GM12874 (cell line): ENCODE results near the gene CXCL8.

Source experiments
- CTCF ChIP-seq: IDR thresholded peaks from 2 replicates; pipeline ENCODE4 v1.5.1; 2011; ENCODE audit warnings: low read depth, mild to moderate bottlenecking, control low read depth, low read length, moderate library complexity; ENCODE audit not compliant: insufficient read depth

Gene CXCL8

DNA sequence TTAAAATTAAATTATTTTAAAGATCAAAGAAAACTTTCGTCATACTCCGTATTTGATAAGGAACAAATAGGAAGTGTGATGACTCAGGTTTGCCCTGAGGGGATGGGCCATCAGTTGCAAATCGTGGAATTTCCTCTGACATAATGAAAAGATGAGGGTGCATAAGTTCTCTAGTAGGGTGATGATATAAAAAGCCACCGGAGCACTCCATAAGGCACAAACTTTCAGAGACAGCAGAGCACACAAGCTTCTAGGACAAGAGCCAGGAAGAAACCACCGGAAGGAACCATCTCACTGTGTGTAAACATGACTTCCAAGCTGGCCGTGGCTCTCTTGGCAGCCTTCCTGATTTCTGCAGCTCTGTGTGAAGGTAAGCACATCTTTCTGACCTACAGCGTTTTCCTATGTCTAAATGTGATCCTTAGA is at the start of gene CXCL8:
TSS of gene CXCL8 (plus strand) at position 217 of the 426 bp plus-strand sequence. CDS start at position 307, 90 bp downstream.
- TF ChIP-seq CTCF, result no peak

DNA sequence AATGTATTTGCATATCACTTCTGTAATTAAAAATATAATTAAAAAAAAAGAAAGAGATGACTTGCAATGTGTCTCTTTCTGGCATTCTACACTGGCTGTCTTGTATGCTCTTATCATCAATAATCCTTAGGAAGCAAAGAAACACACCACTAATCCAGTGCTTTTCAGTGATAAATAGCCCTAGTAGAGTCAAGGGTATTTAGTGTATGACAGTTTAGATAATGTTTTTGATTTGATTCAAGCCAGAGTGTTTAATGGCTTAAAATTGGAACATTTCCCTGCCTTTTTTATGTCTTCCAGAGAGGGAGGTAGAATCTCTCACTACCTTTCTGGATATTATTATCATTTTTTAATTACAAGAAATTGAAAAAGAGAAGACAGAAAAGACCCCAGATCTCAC is 48.6 kb upstream of the CXCL8 start:
- TF ChIP-seq CTCF, result no peak

GRCh38 chr4:73692254-73692653 is 48.1 kb upstream of the CXCL8 start:
- no peak for TF ChIP-seq CTCF

DNA sequence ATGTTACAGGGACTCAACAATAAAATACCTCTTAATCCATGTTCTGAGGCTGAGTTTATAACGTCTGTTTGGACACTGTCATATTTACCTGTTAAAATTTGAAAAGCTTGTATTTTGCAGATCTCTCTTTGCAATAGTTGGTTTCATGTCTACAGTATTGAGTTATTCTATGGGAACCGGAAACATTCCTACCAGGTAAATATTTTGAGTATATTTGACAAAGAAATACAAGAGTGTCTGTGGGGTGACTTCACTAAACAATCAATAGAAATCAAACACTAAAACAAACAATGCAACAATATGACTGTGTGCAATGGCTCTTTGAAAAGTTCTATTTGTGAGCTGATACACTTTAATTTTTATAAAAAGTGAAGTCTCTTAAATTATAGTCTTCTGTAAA is 47.7 kb upstream of the CXCL8 start:
- no peak for TF ChIP-seq CTCF

DNA sequence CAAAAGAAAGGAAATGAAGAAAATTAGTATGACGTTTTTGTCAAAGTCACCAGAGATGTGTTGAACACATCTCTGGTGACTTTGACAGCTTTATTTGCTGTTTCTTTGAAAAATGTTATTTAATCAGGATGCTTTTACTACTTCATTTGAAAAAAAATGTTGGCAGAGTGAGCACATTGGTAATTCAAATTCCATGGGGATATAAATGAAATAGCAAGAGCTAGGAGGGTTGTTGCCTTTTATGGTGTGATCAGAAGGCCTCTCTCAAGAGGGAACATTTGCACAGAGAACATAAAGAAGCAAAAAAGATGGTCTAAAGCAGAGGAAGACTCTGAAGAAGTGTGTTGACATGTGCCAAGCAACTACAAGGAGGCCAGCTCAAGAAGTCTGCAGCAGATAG is 46.6 kb upstream of the CXCL8 start:
- no peak for TF ChIP-seq CTCF

GRCh38 chr4:73698217-73698616 is 42.2 kb upstream of the CXCL8 start:
- no peak for TF ChIP-seq CTCF

GRCh38 chr4:73701116-73701515 is 39.3 kb upstream of the CXCL8 start:
- TF ChIP-seq CTCF, result no peak
